ENCODE results near the gene SEPHS2. TPM values are rescaled to one million over a fixed set of nuclear protein-coding genes. Genes with fewer than 3 reads are reported as not detected.

The SEPHS2 gene
- total and polyA plus RNA-seq, 4 donors: 17.1 to 68.6 (median 46.0) TPM

GRCh38 chr16:30446203-30446595, 525 bp upstream of the SEPHS2 start:
- Histone ChIP-seq H3K9me3 (ENCODE audit: control insufficient read depth in 4 of 4, insufficient read depth in 3 of 4, low read length in 3 of 4) (peaks cover 0 to 5% (median 0%) of the 10 kb centered on the region in 4 donors), H3K4me1 (ENCODE audit: control insufficient read depth in 5 of 5, insufficient read depth in 5 of 5, low read length in 5 of 5) (peaks cover 0 to 12% (median 6%) of the 10 kb centered on the region in 5 donors), H3K9ac (ENCODE audit: insufficient read depth in 1 of 2, low read length in 2 of 2) (no peak overlapping the region), H3K4me3 (no peak overlapping the region), H3K36me3 (ENCODE audit: control insufficient read depth in 4 of 4, insufficient read depth in 4 of 4, low read length in 4 of 4) (peaks cover 0 to 14% (median 5%) of the 10 kb centered on the region in 4 donors), H3K27me3 (ENCODE audit: control insufficient read depth in 3 of 3, insufficient read depth in 3 of 3, low read length in 2 of 3) (no peaks in the 10 kb centered on the region), H3K27ac (ENCODE audit: low read depth in 1 of 2, low read length in 1 of 2) (peak overlapping the region; percentile 68 to 73)
- 78 to 81% methylated on average over 10 of the region's 10 CpGs for WGBS, 2 donors
- DNase-seq: no peak
- TF ChIP-seq CTCF (IDR thresholded peaks at IDR 0.05; ENCODE audit: control extremely low read depth, extremely low read depth): no peak
- no peak for ATAC-seq (ENCODE audit: insufficient read depth, low FRiP score)

- no peak for TF ChIP-seq CTCF (IDR thresholded peaks at IDR 0.05; ENCODE audit: control extremely low read depth, extremely low read depth)
- peak overlapping the region; percentile 73 for H3K4me3 ChIP-seq
- peaks cover 0 to 12% (median 6%) of the 10 kb centered on the region in 5 donors for H3K4me1 ChIP-seq (ENCODE audit: control insufficient read depth in 5 of 5, insufficient read depth in 5 of 5, low read length in 5 of 5)
- DNase-seq: no peak
- ATAC-seq (ENCODE audit: insufficient read depth, low FRiP score): no peak
- peak overlapping the region; percentile 73 to 94 for H3K27ac ChIP-seq (ENCODE audit: low read depth in 1 of 2, low read length in 1 of 2)
- peak overlapping the region; percentile 51 to 84 for H3K9ac ChIP-seq (ENCODE audit: insufficient read depth in 1 of 2, low read length in 2 of 2)
- H3K9me3 ChIP-seq (ENCODE audit: control insufficient read depth in 4 of 4, insufficient read depth in 3 of 4, low read length in 3 of 4): peaks cover 0 to 5% (median 0%) of the 10 kb centered on the region in 4 donors
- no peaks in the 10 kb centered on the region for H3K27me3 ChIP-seq (ENCODE audit: control insufficient read depth in 3 of 3, insufficient read depth in 3 of 3, low read length in 2 of 3)
- WGBS, 2 donors: 27 to 33% methylated on average over 11 of the region's 11 CpGs
- H3K36me3 ChIP-seq (ENCODE audit: control insufficient read depth in 4 of 4, insufficient read depth in 4 of 4, low read length in 4 of 4): peaks cover 0 to 14% (median 5%) of the 10 kb centered on the region in 4 donors
Measured at GRCh38 chr16:30445149-30445407, 596 bp downstream of the SEPHS2 start.

GRCh38 chr16:30444231-30445148, 1.2 kb downstream of the SEPHS2 start:
- peaks cover 0 to 12% (median 6%) of the 10 kb centered on the region in 5 donors for H3K4me1 ChIP-seq (ENCODE audit: control insufficient read depth in 5 of 5, insufficient read depth in 5 of 5, low read length in 5 of 5)

More at GRCh38 chr16:30444231-30445148, 1.2 kb downstream of the SEPHS2 start:
- WGBS, 2 donors: 94 to 95% methylated on average over 29 of the region's 29 CpGs
- Histone ChIP-seq H3K36me3 (ENCODE audit: control insufficient read depth in 4 of 4, insufficient read depth in 4 of 4, low read length in 4 of 4) (peaks cover 0 to 14% (median 5%) of the 10 kb centered on the region in 4 donors), H3K4me3 (peak overlapping the region; percentile 73), H3K27me3 (ENCODE audit: control insufficient read depth in 3 of 3, insufficient read depth in 3 of 3, low read length in 2 of 3) (no peaks in the 10 kb centered on the region), H3K27ac (ENCODE audit: low read depth in 1 of 2, low read length in 1 of 2) (peak overlapping the region; percentile 73 to 94), H3K9ac (ENCODE audit: insufficient read depth in 1 of 2, low read length in 2 of 2) (peak overlapping the region; percentile 51 to 84), H3K9me3 (ENCODE audit: control insufficient read depth in 4 of 4, insufficient read depth in 3 of 4, low read length in 3 of 4) (peaks cover 0 to 5% (median 0%) of the 10 kb centered on the region in 4 donors)
- DNase-seq (no peak), ATAC-seq (ENCODE audit: insufficient read depth, low FRiP score) (no peak)
- TF ChIP-seq CTCF (IDR thresholded peaks at IDR 0.05; ENCODE audit: control extremely low read depth, extremely low read depth): no peak
